ENCODE data around the gene TAS1R1.

The TAS1R1 gene

GRCh38 chr1:6511561-6512244 lies 43.4 kb upstream of the TAS1R1 start:
- no peak for TF ChIP-seq EZH2phosphoT487 (IDR thresholded peaks at IDR 0.05; ENCODE audit: borderline replicate concordance, low read length)
- no peak for TF ChIP-seq CTCF (IDR thresholded peaks at IDR 0.05; ENCODE audit: low read depth, low read length, poor library complexity, severe bottlenecking)
- H3K4me1 ChIP-seq (ENCODE audit: control insufficient read depth, low read length): no peaks in the 10 kb centered on the region
- no peaks in the 10 kb centered on the region for H3K36me3 ChIP-seq (ENCODE audit: control insufficient read depth, low read length)
- H3K4me3 ChIP-seq (ENCODE audit: low read length): no peak overlapping the region
- no peaks in the 10 kb centered on the region for H3F3A ChIP-seq (ENCODE audit: control insufficient read depth, insufficient read depth)
- H3K4me2 ChIP-seq (ENCODE audit: low read length): no peak overlapping the region
- no peaks in the 10 kb centered on the region for H4K20me1 ChIP-seq (ENCODE audit: control insufficient read depth, insufficient read depth, low read depth, low read length)
- H3K27ac ChIP-seq (ENCODE audit: low read depth, low read length): no peak overlapping the region
- no peaks in the 10 kb centered on the region for H3K27me3 ChIP-seq (ENCODE audit: control insufficient read depth, low read length)
- H3K9me3 ChIP-seq (ENCODE audit: control insufficient read depth, insufficient read depth, low read length): no peaks in the 10 kb centered on the region
- H3K79me2 ChIP-seq (ENCODE audit: control insufficient read depth, low read length): no peaks in the 10 kb centered on the region
- no peaks in the 10 kb centered on the region for H3K9me2 ChIP-seq (replicated peaks; ENCODE audit: control insufficient read depth, low read length)

DNA sequence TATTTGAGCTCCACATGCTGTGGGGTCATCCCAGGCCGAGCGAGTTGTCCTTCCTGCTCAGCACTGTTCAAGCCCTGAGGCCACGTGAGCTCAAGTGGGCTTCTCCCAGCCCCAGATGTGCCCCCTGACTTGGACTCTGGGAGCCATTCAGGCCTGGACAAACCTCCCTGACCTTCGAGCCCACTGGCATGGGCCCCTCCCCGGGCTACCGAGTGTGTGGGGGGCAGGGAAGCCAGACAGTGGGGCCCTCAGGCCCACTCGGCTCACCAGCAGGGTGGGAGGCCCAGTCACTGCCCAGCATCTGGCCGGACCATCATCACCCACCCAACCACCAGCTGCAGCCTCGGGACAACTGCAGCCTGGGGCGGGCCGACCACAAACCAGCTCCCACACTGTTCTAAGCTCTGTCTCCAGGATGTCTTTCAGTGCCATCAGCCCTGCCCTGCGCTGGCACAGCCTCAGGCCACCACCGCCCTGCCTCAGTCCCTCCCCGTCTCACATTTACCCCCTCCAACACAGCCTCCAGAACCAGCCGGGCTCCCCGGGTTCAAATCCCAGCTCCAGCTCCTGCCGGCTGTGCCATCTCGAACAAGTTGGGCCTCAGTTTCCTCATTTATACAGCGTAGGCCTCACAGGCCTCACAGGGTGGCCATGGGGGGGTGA lies 42.7 kb upstream of the TAS1R1 start:
- no peak overlapping the region for H3K27ac ChIP-seq (ENCODE audit: low read depth, low read length)
- no peak overlapping the region for H3K4me2 ChIP-seq (ENCODE audit: low read length)
- H3K9me2 ChIP-seq (replicated peaks; ENCODE audit: control insufficient read depth, low read length): no peaks in the 10 kb centered on the region
- no peaks in the 10 kb centered on the region for H3F3A ChIP-seq (ENCODE audit: control insufficient read depth, insufficient read depth)
- TF ChIP-seq CTCF (IDR thresholded peaks at IDR 0.05; ENCODE audit: low read depth, low read length, poor library complexity, severe bottlenecking): no peak
- TF ChIP-seq EZH2phosphoT487 (IDR thresholded peaks at IDR 0.05; ENCODE audit: borderline replicate concordance, low read length): no peak
- H4K20me1 ChIP-seq (ENCODE audit: control insufficient read depth, insufficient read depth, low read depth, low read length): no peaks in the 10 kb centered on the region
- H3K9me3 ChIP-seq (ENCODE audit: control insufficient read depth, insufficient read depth, low read length): no peaks in the 10 kb centered on the region
- no peaks in the 10 kb centered on the region for H3K4me1 ChIP-seq (ENCODE audit: control insufficient read depth, low read length)
- no peaks in the 10 kb centered on the region for H3K27me3 ChIP-seq (ENCODE audit: control insufficient read depth, low read length)
- no peaks in the 10 kb centered on the region for H3K79me2 ChIP-seq (ENCODE audit: control insufficient read depth, low read length)
- no peaks in the 10 kb centered on the region for H3K36me3 ChIP-seq (ENCODE audit: control insufficient read depth, low read length)
- H3K4me3 ChIP-seq (ENCODE audit: low read length): no peak overlapping the region

DNA sequence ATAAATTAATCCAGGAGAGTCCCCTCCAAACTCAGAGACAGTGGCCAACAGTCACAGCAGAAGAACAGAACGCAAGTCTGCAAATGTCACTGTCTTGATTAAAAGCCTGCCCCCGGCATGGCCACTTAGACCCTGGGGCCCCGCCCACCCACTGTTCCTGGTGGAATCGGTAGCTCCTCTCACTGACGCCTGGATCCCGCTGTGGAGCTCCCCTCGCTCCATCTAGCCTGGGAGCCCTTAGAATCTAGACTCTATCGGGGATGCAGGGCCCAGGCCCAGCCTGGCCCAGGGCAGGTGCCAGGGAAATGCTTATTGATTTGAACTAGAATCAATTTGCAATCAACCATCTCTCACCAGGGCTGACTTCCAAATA lies 42.2 kb upstream of the TAS1R1 start:
- Histone ChIP-seq H3K9me2 (replicated peaks; ENCODE audit: control insufficient read depth, low read length) (no peaks in the 10 kb centered on the region), H3K79me2 (ENCODE audit: control insufficient read depth, low read length) (no peaks in the 10 kb centered on the region), H3K27ac (ENCODE audit: low read depth, low read length) (no peak overlapping the region), H3K4me3 (ENCODE audit: low read length) (no peak overlapping the region), H4K20me1 (ENCODE audit: control insufficient read depth, insufficient read depth, low read depth, low read length) (no peaks in the 10 kb centered on the region), H3K36me3 (ENCODE audit: control insufficient read depth, low read length) (no peaks in the 10 kb centered on the region), H3F3A (ENCODE audit: control insufficient read depth, insufficient read depth) (no peaks in the 10 kb centered on the region), H3K4me1 (ENCODE audit: control insufficient read depth, low read length) (no peaks in the 10 kb centered on the region), H3K9me3 (ENCODE audit: control insufficient read depth, insufficient read depth, low read length) (no peaks in the 10 kb centered on the region), H3K4me2 (ENCODE audit: low read length) (no peak overlapping the region), H3K27me3 (ENCODE audit: control insufficient read depth, low read length) (no peaks in the 10 kb centered on the region)
- TF ChIP-seq CTCF (IDR thresholded peaks at IDR 0.05; ENCODE audit: low read depth, low read length, poor library complexity, severe bottlenecking) (no peak), EZH2phosphoT487 (IDR thresholded peaks at IDR 0.05; ENCODE audit: borderline replicate concordance, low read length) (no peak)
